ENCODE results near the gene SEMA6B. TPM values are rescaled to one million over a fixed set of nuclear protein-coding genes. Genes with fewer than 3 reads are reported as not detected.
"Not testable (repeated sequence)": the region's sequence is repeated elsewhere in the genome, so short reads cannot be mapped to it uniquely, and the experiment has no call there.

Gene SEMA6B
- total and polyA plus RNA-seq, 2 of the 4 experiments (the other 2 are of a cell fraction) = 0.18 to 0.72 TPM

GRCh38 chr19:4563562-4563961 is 4.1 kb upstream of the SEMA6B start:
- H3K23ac ChIP-seq (ENCODE audit: low read depth, low read length); H3K9ac ChIP-seq (ENCODE audit: low read depth, low read length); H2BK15ac ChIP-seq (ENCODE audit: low read depth, low read length); H2AK9ac ChIP-seq (replicated peaks; ENCODE audit: low read depth, low read length, poor library complexity); H2BK20ac ChIP-seq (ENCODE audit: low read depth, low read length); ATAC-seq (ENCODE audit: low read depth); dilution Hi-C loops (cut with HindIII; ENCODE audit: low sequenced_read_pairs, unreplicated experiment); H4K20me1 ChIP-seq (ENCODE audit: insufficient read depth, low read length); H4K8ac ChIP-seq (ENCODE audit: low read depth in 2 of 2, low read length in 2 of 2); H3K9me3 ChIP-seq (ENCODE audit: control insufficient read depth, insufficient read depth, low read length); CTCF ChIA-PET; H4K5ac ChIP-seq (ENCODE audit: low read depth, low read length); H2AK5ac ChIP-seq (ENCODE audit: low read depth, low read length); H3K4ac ChIP-seq (ENCODE audit: low read depth, low read length); in situ Hi-C loops (cut with MboI; ENCODE audit: low sequenced_read_pairs); H3K27ac ChIP-seq (ENCODE audit: insufficient read depth, low read length); BruUV-seq (replicated peaks); H4K91ac ChIP-seq (ENCODE audit: insufficient read depth, low read depth, low read length); intact Hi-C loops (cut with micrococcal nuclease); H3K36me3 ChIP-seq (ENCODE audit: control insufficient read depth, insufficient read depth, low read length); H3K4me3 ChIP-seq (ENCODE audit: insufficient read depth, low read depth, low read length); H3K56ac ChIP-seq (ENCODE audit: extremely low read depth, insufficient read depth, low read length); H3K18ac ChIP-seq (ENCODE audit: low read depth, low read length); H2BK120ac ChIP-seq (ENCODE audit: low read depth, low read length); H3K4me1 ChIP-seq (ENCODE audit: control insufficient read depth, insufficient read depth, low read length); H3K9me1 ChIP-seq (ENCODE audit: insufficient read depth, low read length); DNase-seq; H2AFZ ChIP-seq (replicated peaks; ENCODE audit: low read length, poor library complexity); H3K27me3 ChIP-seq (ENCODE audit: control insufficient read depth, insufficient read depth, low read length); H3K4me2 ChIP-seq (ENCODE audit: low read depth, low read length); POLR2A ChIA-PET (ENCODE audit: unreplicated experiment); H3K14ac ChIP-seq (replicated peaks; ENCODE audit: low read depth, low read length); H3K79me1 ChIP-seq (ENCODE audit: low read depth in 1 of 2, low read length in 2 of 2); H2BK5ac ChIP-seq (ENCODE audit: low read depth, low read length, poor library complexity, severe bottlenecking): not testable (repeated sequence)
- WGBS, 2 experiments (ENCODE audit: extremely low coverage in 2 of 2, insufficient read length in 1 of 2) = no CpG with 5 or more reads among the region's 5 CpGs

- H2AFZ ChIP-seq (replicated peaks; ENCODE audit: low read length, poor library complexity); H3K9me3 ChIP-seq (ENCODE audit: control insufficient read depth, insufficient read depth, low read length); H3K36me3 ChIP-seq (ENCODE audit: control insufficient read depth, insufficient read depth, low read length); H3K23ac ChIP-seq (ENCODE audit: low read depth, low read length); in situ Hi-C loops (cut with MboI; ENCODE audit: low sequenced_read_pairs); H2AK9ac ChIP-seq (replicated peaks; ENCODE audit: low read depth, low read length, poor library complexity); DNase-seq; H2BK20ac ChIP-seq (ENCODE audit: low read depth, low read length); H4K8ac ChIP-seq (ENCODE audit: low read depth in 2 of 2, low read length in 2 of 2); H4K91ac ChIP-seq (ENCODE audit: insufficient read depth, low read depth, low read length); H2BK120ac ChIP-seq (ENCODE audit: low read depth, low read length); CTCF ChIA-PET; H3K27me3 ChIP-seq (ENCODE audit: control insufficient read depth, insufficient read depth, low read length); H3K9me1 ChIP-seq (ENCODE audit: insufficient read depth, low read length); H3K4me2 ChIP-seq (ENCODE audit: low read depth, low read length); H3K4ac ChIP-seq (ENCODE audit: low read depth, low read length); H2AK5ac ChIP-seq (ENCODE audit: low read depth, low read length); H3K27ac ChIP-seq (ENCODE audit: insufficient read depth, low read length); H3K9ac ChIP-seq (ENCODE audit: low read depth, low read length); H2BK15ac ChIP-seq (ENCODE audit: low read depth, low read length); H3K4me1 ChIP-seq (ENCODE audit: control insufficient read depth, insufficient read depth, low read length); ATAC-seq (ENCODE audit: low read depth); BruUV-seq (replicated peaks); H4K20me1 ChIP-seq (ENCODE audit: insufficient read depth, low read length); H3K14ac ChIP-seq (replicated peaks; ENCODE audit: low read depth, low read length); H3K18ac ChIP-seq (ENCODE audit: low read depth, low read length); H4K5ac ChIP-seq (ENCODE audit: low read depth, low read length); POLR2A ChIA-PET (ENCODE audit: unreplicated experiment); H2BK5ac ChIP-seq (ENCODE audit: low read depth, low read length, poor library complexity, severe bottlenecking); H3K79me1 ChIP-seq (ENCODE audit: low read depth in 1 of 2, low read length in 2 of 2); dilution Hi-C loops (cut with HindIII; ENCODE audit: low sequenced_read_pairs, unreplicated experiment); intact Hi-C loops (cut with micrococcal nuclease); H3K56ac ChIP-seq (ENCODE audit: extremely low read depth, insufficient read depth, low read length); H3K4me3 ChIP-seq (ENCODE audit: insufficient read depth, low read depth, low read length): not testable (repeated sequence)
- 83% methylated on average over 2 of the region's 7 CpGs; no CpG with 5 or more reads in 1 of the 2 experiments for WGBS, 2 experiments (ENCODE audit: extremely low coverage in 2 of 2, insufficient read length in 1 of 2)
Measured at GRCh38 chr19:4562085-4562484, 2.6 kb upstream of the SEMA6B start.
